T-helper 1 cell treated with Interleukin-12 subunit alpha and Interleukin-12 subunit beta and Interleukin-4 antibody, amounts not matched to agents 30 ng/mL and 1 ng/mL, for 36 hours (primary cell): ENCODE results near the gene MYCBPAP. TPM values are rescaled to one million over a fixed set of nuclear protein-coding genes. Genes with fewer than 3 reads are reported as not detected.

Source experiments
- intact Hi-C: fragments of 100-400 bp; cut with micrococcal nuclease; formaldehyde crosslinking; loops from one replicate; pipeline ENCODE4 v1.15.1; 2024
- total RNA-seq: library from RNA; stranded (reverse); gene quantifications from 2 replicates; pipeline ENCODE4 v1.2.3, GENCODE V29; 2022

Gene MYCBPAP
- total RNA-seq, 1 donor from 2014 or later, result 7.5 TPM

GRCh38 chr17:50565402-50566350, 57.4 kb downstream of the MYCBPAP start:
- intact Hi-C loops, result no loop called here

DNA sequence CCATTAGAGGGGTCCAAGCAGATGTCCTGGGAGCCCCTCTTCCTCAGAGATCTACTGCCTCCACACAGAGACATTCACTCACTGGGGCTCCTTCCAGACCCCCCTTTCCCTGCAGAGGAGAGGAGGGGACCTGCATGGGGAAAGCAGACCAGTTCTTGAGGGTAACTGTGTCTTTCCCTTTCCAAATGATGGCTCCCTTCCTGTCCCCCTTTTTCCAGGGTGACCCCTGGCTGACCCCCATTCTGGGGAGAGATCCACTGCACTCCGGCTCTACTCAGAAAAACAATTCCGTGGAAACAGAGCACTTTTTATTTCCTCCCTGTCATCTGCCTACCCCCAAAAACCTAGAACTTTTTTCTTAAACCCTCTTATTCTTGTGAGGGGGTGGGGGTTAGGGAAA, 58.6 kb downstream of the MYCBPAP start:
- intact Hi-C loops, result no loop called here

DNA sequence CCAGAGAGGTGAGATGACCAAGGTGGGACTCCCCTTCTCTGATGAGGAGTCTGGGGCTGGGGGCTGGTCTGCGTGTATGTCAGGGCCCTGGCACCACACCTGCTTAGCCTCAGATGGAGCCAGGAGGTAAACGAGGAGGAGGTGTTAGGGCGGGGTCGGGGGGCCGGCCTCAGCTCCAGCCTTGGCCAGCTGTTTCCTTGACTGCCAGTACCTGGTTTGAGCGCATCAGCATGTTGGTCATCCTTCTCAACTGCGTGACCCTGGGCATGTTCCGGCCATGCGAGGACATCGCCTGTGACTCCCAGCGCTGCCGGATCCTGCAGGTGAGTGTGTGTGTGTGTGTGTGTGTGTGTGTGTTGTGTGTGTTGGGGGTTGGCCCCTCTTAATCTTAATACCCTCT, 60.4 kb downstream of the MYCBPAP start:
- intact Hi-C loops, result no loop called here

GRCh38 chr17:50569592-50569991, 61.4 kb downstream of the MYCBPAP start:
- intact Hi-C loops, result no loop called here

- intact Hi-C loops, result no loop called here
Measured at GRCh38 chr17:50570032-50570431, 61.8 kb downstream of the MYCBPAP start.

DNA sequence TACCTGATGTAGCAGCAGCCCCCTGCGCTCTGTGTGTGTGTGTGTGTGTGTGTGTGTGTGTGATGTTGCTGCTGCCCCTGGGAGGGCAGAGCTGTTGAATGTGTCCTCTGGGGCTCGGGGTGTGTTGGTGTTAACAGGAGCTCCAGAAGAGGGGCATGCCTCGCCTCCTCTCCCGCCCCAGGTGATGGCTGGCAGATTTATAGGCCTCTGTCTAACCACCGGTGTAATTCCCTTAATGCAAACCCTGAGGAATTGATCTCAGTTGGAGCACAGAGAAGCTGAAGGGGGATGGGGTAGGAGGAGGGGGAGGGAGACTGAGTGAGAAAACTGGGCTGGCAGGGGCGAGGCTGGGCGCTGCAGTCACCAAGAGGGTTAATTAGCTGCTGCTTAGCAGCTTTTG, 62.3 kb downstream of the MYCBPAP start:
- intact Hi-C loops, result no loop called here

DNA sequence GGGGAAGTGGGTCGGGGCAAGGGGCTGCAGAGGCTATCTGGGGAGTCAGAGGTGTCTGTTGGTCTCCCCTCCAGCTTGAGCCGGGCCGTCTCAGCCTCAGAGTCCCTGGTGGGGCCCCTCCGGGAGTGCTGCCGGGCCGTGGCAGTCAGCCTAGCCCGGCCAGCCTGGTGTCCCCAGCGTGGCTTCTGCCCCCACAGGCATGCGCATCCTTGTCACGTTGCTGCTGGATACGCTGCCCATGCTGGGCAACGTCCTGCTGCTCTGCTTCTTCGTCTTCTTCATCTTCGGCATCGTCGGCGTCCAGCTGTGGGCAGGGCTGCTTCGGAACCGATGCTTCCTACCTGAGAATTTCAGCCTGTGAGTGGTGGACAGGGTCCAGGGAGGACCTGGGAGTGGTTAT, 63.4 kb downstream of the MYCBPAP start:
- intact Hi-C loops, result no loop called here

GRCh38 chr17:50572541-50572940, 64.3 kb downstream of the MYCBPAP start:
- intact Hi-C loops, result no loop called here

GRCh38 chr17:50573866-50574611, 65.8 kb downstream of the MYCBPAP start:
- intact Hi-C loops, result no loop called here

GRCh38 chr17:50575581-50576210, 67.5 kb downstream of the MYCBPAP start:
- intact Hi-C loops, result no loop called here

GRCh38 chr17:50576864-50577263, 68.6 kb downstream of the MYCBPAP start:
- intact Hi-C loops, result no loop called here

- intact Hi-C loops, result no loop called here
Measured at GRCh38 chr17:50577451-50577954, 69.3 kb downstream of the MYCBPAP start.

DNA sequence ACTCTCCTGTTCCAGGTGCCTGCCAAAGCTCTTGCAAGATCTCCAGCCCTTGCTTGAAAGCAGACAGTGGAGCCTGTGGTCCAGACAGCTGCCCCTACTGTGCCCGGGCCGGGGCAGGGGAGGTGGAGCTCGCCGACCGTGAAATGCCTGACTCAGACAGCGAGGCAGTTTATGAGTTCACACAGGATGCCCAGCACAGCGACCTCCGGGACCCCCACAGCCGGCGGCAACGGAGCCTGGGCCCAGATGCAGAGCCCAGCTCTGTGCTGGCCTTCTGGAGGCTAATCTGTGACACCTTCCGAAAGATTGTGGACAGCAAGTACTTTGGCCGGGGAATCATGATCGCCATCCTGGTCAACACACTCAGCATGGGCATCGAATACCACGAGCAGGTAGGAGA, 69.9 kb downstream of the MYCBPAP start:
- intact Hi-C loops, result no loop called here

DNA sequence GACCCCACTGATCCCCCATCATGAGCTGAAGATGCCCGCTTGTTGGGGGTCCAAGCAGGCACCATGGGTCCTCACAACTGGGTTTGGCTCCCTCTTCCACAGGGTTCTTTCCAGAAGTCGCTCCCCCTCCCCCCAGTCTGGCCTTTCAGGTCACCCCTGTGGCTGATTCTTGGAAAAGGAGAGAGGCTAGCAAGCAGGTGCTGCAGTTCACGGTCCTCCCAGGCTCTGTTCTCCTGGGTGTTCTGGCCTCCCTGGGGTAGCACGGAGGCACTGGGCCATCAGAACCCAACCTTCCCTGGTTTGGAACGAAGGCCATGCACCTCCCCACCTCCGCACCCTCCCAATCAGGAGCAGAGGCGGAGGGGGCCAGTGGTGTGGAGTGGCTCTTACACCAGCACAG, 71.2 kb downstream of the MYCBPAP start:
- intact Hi-C loops, result no loop called here

GRCh38 chr17:50580646-50581045, 72.4 kb downstream of the MYCBPAP start:
- intact Hi-C loops, result no loop called here

Other genes starting within 250 kb of the MYCBPAP start
- 0.29 and 0.34 TPM in 2 replicates for gene TMEM92, start 234.0 kb upstream of the MYCBPAP start, total RNA-seq
- gene XYLT2, start 162.3 kb upstream of the MYCBPAP start, total RNA-seq, result 31.1 TPM in 2 replicates
- 60.9 and 68.5 TPM in 2 replicates for gene MRPL27, start 135.3 kb upstream of the MYCBPAP start, total RNA-seq
- 13.1 and 15.8 TPM in 2 replicates for gene EME1, start 135.2 kb upstream of the MYCBPAP start, total RNA-seq
- 82.4 and 82.6 TPM in 2 replicates for gene LRRC59, start 110.9 kb upstream of the MYCBPAP start, total RNA-seq
- gene ACSF2, start 82.2 kb upstream of the MYCBPAP start, total RNA-seq, result 18.6 and 24.6 TPM in 2 replicates
- not detected in 2 replicates for gene CHAD, start 39.6 kb upstream of the MYCBPAP start, total RNA-seq
- 35.5 and 36.1 TPM in 2 replicates for gene RSAD1, start 29.6 kb upstream of the MYCBPAP start, total RNA-seq
- gene EPN3, start 24.3 kb downstream of the MYCBPAP start, total RNA-seq, result 0.05 TPM in 1 of 2 replicates, not detected in the other
- gene SPATA20, start 38.7 kb downstream of the MYCBPAP start, total RNA-seq, result 13.2 and 14.4 TPM in 2 replicates
- gene CACNA1G, start 52.3 kb downstream of the MYCBPAP start, total RNA-seq, result not detected in 2 replicates
- not detected in 2 replicates for gene ABCC3, start 126.4 kb downstream of the MYCBPAP start, total RNA-seq
- gene ANKRD40, start 199.5 kb downstream of the MYCBPAP start, total RNA-seq, result 38.8 and 39.6 TPM in 2 replicates
- 113 and 116 TPM in 2 replicates for gene LUC7L3, start 211.2 kb downstream of the MYCBPAP start, total RNA-seq